IMR-90 (cell line): ENCODE data around the gene NALCN. TPM values are rescaled to one million over a fixed set of nuclear protein-coding genes. Genes with fewer than 3 reads are reported as not detected.

Source experiments
- ATAC-seq: fragments of 200-7000 bp; cut with Tn5 transposase; 2 replicates; pipeline ENCODE4 v1.9.1; 2020; ENCODE audit warnings: low read depth, mild to moderate bottlenecking, moderate library complexity
- BruUV-seq: library from RNA; stranded (reverse); fragments of 400-500 nt; replicated peaks from 2 replicates; lab custom pipeline; 2021; lab: Mats Ljungman, UMichigan
- CTCF ChIA-PET: fragments of 300-600 bp; formaldehyde crosslinking; extraction: SDS; loops from one replicate; lab custom pipeline; 2021; ENCODE audit warnings: antibody characterized with exemption; lab: Yijun Ruan, JAX
- POLR2A ChIA-PET: fragments of 300-600 bp; sonication (Branson Sonifier 250); formaldehyde crosslinking; loops from one replicate; lab custom pipeline; 2022; ENCODE audit warnings: antibody characterized with exemption; ENCODE audit not compliant: unreplicated experiment; lab: Charles Lee
- DNase-seq: peaks from one replicate; pipeline ENCODE4 v3.0.0; 2013
- H2AFZ ChIP-seq: replicated peaks from 2 replicates; pipeline ENCODE3; 2013; ENCODE audit warnings: low read length, mild to moderate bottlenecking; ENCODE audit not compliant: poor library complexity
- H2AK5ac ChIP-seq: 2 replicates; pipeline ENCODE4 v1.6.1; 2013; ENCODE audit warnings: low read depth, low read length, inconsistent platforms
- H2AK9ac ChIP-seq: replicated peaks from 2 replicates; pipeline ENCODE3; 2013; ENCODE audit warnings: mild to moderate bottlenecking, low read depth, low read length, moderate library complexity; ENCODE audit not compliant: poor library complexity
- H2BK120ac ChIP-seq: 2 replicates; pipeline ENCODE4 v1.6.1; 2013; ENCODE audit warnings: low read depth, low read length, inconsistent platforms
- H2BK15ac ChIP-seq: 3 replicates; pipeline ENCODE4 v1.6.1; 2013; ENCODE audit warnings: low read depth, low read length, inconsistent platforms
- H2BK20ac ChIP-seq: 2 replicates; pipeline ENCODE4 v1.6.1; 2013; ENCODE audit warnings: low read depth, mild to moderate bottlenecking, inconsistent platforms, low read length, moderate library complexity
- H2BK5ac ChIP-seq: 2 replicates; pipeline ENCODE4 v1.6.1; 2013; ENCODE audit warnings: mild to moderate bottlenecking, low read depth, low read length, inconsistent platforms; ENCODE audit not compliant: poor library complexity, severe bottlenecking
- H3K14ac ChIP-seq: replicated peaks from 2 replicates; pipeline ENCODE4 v1.6.1; 2013; ENCODE audit warnings: low read depth, low read length, inconsistent platforms
- H3K18ac ChIP-seq: 2 replicates; pipeline ENCODE4 v1.6.1; 2013; ENCODE audit warnings: low read depth, low read length, control low read depth
- H3K23ac ChIP-seq: 2 replicates; pipeline ENCODE4 v1.6.1; 2013; ENCODE audit warnings: low read depth, low read length, inconsistent platforms
- H3K27ac ChIP-seq: 2 replicates; pipeline ENCODE4 v1.5.1; 2013; ENCODE audit warnings: mild to moderate bottlenecking, control low read depth, low read length; ENCODE audit not compliant: insufficient read depth
- H3K27me3 ChIP-seq: 2 replicates; pipeline ENCODE4 v1.6.1; 2013; ENCODE audit warnings: low read length; ENCODE audit not compliant: control insufficient read depth, insufficient read depth
- H3K36me3 ChIP-seq: 2 replicates; pipeline ENCODE4 v1.6.1; 2013; ENCODE audit warnings: low read length, mixed read lengths; ENCODE audit not compliant: control insufficient read depth, insufficient read depth
- H3K4ac ChIP-seq: 2 replicates; pipeline ENCODE4 v1.6.1; 2013; ENCODE audit warnings: low read depth, low read length, inconsistent platforms
- H3K4me1 ChIP-seq: 2 replicates; pipeline ENCODE4 v1.6.1; 2013; ENCODE audit warnings: low read length, mixed read lengths; ENCODE audit not compliant: control insufficient read depth, insufficient read depth
- H3K4me2 ChIP-seq: 2 replicates; pipeline ENCODE4 v1.6.1; 2013; ENCODE audit warnings: low read depth, mild to moderate bottlenecking, control low read depth, low read length, moderate library complexity
- H3K4me3 ChIP-seq: 2 replicates; pipeline ENCODE4 v1.5.1; 2013; ENCODE audit warnings: low read depth, mild to moderate bottlenecking, control low read depth, low read length, moderate library complexity; ENCODE audit not compliant: insufficient read depth
- H3K56ac ChIP-seq: 2 replicates; pipeline ENCODE4 v1.6.1; 2013; ENCODE audit warnings: low read length, inconsistent platforms; ENCODE audit not compliant: insufficient read depth; ENCODE audit errors: extremely low read depth
- H3K79me1 ChIP-seq, 2 experiments: 2 replicates each; pipeline ENCODE4 v1.6.1; 2013; ENCODE audit warnings: low read length in 2 of 2, inconsistent platforms in 1 of 2, low read depth in 1 of 2
- H3K9ac ChIP-seq: 2 replicates; pipeline ENCODE4 v1.6.1; 2013; ENCODE audit warnings: low read depth, low read length, control low read depth
- H3K9me1 ChIP-seq: 2 replicates; pipeline ENCODE4 v1.6.1; 2013; ENCODE audit warnings: low read length, inconsistent platforms; ENCODE audit not compliant: insufficient read depth
- H3K9me3 ChIP-seq: 2 replicates; pipeline ENCODE4 v1.6.1; 2013; ENCODE audit warnings: low read length; ENCODE audit not compliant: control insufficient read depth, insufficient read depth
- H4K20me1 ChIP-seq: 2 replicates; pipeline ENCODE4 v1.6.1; 2013; ENCODE audit warnings: low read length, inconsistent platforms; ENCODE audit not compliant: insufficient read depth
- H4K5ac ChIP-seq: 2 replicates; pipeline ENCODE4 v1.6.1; 2013; ENCODE audit warnings: mild to moderate bottlenecking, low read depth, low read length, control low read depth
- H4K8ac ChIP-seq, 2 experiments: 2 replicates each; pipeline ENCODE4 v1.6.1; 2013; ENCODE audit warnings: low read depth in 2 of 2, low read length in 2 of 2, control low read depth in 1 of 2, inconsistent platforms in 1 of 2
- H4K91ac ChIP-seq: 2 replicates; pipeline ENCODE4 v1.6.1; 2013; ENCODE audit warnings: low read depth, low read length, inconsistent platforms; ENCODE audit not compliant: insufficient read depth
- BHLHE40 ChIP-seq: fragments of 150-350 bp; IDR thresholded peaks from 2 replicates; pipeline ENCODE4 v1.6.1; 2016; ENCODE audit warnings: mild to moderate bottlenecking, low read depth, low read length
- CEBPB ChIP-seq: IDR thresholded peaks from 2 replicates; pipeline ENCODE4 v1.6.1; 2012; ENCODE audit warnings: low read depth, low read length, improper control_type of control experiment
- CHD1 ChIP-seq: IDR thresholded peaks from 2 replicates; pipeline ENCODE4 v1.6.1; 2012; ENCODE audit warnings: low read depth, low read length, improper control_type of control experiment
- FOS ChIP-seq: fragments of 150-350 bp; IDR thresholded peaks from 2 replicates; pipeline ENCODE4 v1.6.1; 2016; ENCODE audit warnings: low read depth, low read length
- MAFK ChIP-seq: IDR thresholded peaks from 2 replicates; pipeline ENCODE4 v1.6.1; 2012; ENCODE audit warnings: low read depth, low read length, improper control_type of control experiment
- MAZ ChIP-seq: IDR thresholded peaks from 2 replicates; pipeline ENCODE4 v1.6.1; 2012; ENCODE audit warnings: low read depth, mild to moderate bottlenecking, low read length, improper control_type of control experiment, moderate library complexity, borderline replicate concordance
- MXI1 ChIP-seq: IDR thresholded peaks from 2 replicates; pipeline ENCODE4 v1.6.1; 2012; ENCODE audit warnings: low read depth, mild to moderate bottlenecking, low read length, moderate library complexity, borderline replicate concordance
- NFE2L2 ChIP-seq: fragments of 150-350 bp; IDR thresholded peaks from 2 replicates; pipeline ENCODE4 v1.6.1; 2016; ENCODE audit warnings: low read depth, mild to moderate bottlenecking, low read length
- POLR2A ChIP-seq: IDR thresholded peaks from 2 replicates; pipeline ENCODE4 v1.6.1; 2012; ENCODE audit warnings: mild to moderate bottlenecking, low read depth, low read length
- RAD21 ChIP-seq: IDR thresholded peaks from 2 replicates; pipeline ENCODE4 v1.6.1; 2012; ENCODE audit warnings: low read length, improper control_type of control experiment
- RCOR1 ChIP-seq: IDR thresholded peaks from 2 replicates; pipeline ENCODE4 v1.6.1; 2012; ENCODE audit warnings: mild to moderate bottlenecking, low read length, improper control_type of control experiment; ENCODE audit not compliant: insufficient replicate concordance
- RFX5 ChIP-seq: IDR thresholded peaks from 2 replicates; pipeline ENCODE4 v1.8.0; 2012; ENCODE audit warnings: low read depth, mild to moderate bottlenecking, low read length, moderate library complexity
- SMC3 ChIP-seq: fragments of 150-350 bp; IDR thresholded peaks from 2 replicates; pipeline ENCODE4 v1.6.1; 2016; ENCODE audit warnings: low read depth, mild to moderate bottlenecking, antibody characterized with exemption, low read length, moderate library complexity
- WGBS, 2 experiments: methylation state at CpG; one replicate each; pipeline versions ENCODE4 v1.1.5 to v1.1.7; 2013; ENCODE audit warnings: missing lambda C conversion rate in 2 of 2; ENCODE audit not compliant: insufficient read length in 1 of 2; ENCODE audit errors: extremely low coverage in 2 of 2; 5-methylcytosine and 5-hydroxymethylcytosine counted together
- dilution Hi-C: fragments of 300-500 bp; cut with HindIII; formaldehyde crosslinking; loops from one replicate; pipeline ENCODE4 v1.14.3; 2018; ENCODE audit warnings: low sequenced_read_pairs; ENCODE audit not compliant: unreplicated experiment
- in situ Hi-C: fragments of 300-500 bp; cut with MboI; formaldehyde crosslinking; loops from 3 replicates; pipeline ENCODE4 v1.14.3; 2019; ENCODE audit warnings: low sequenced_read_pairs, inconsistent platforms, mixed read lengths
- intact Hi-C: fragments of 100-400 bp; cut with micrococcal nuclease; formaldehyde crosslinking; loops from 2 replicates; pipeline ENCODE4 v1.10.0; 2022
- polyA plus RNA-seq, 3 experiments: library from polyadenylated mRNA; depleted of rRNA; stranded (reverse); fragments of >200 nt; gene quantifications; 2 replicates each; pipeline ENCODE4 v1.2.3, GENCODE V29; 2012; ENCODE audit warnings: low replicate concordance in 1 of 3
- total RNA-seq: library from RNA; depleted of rRNA; stranded (reverse); fragments of >200 nt; gene quantifications from 2 replicates; pipeline ENCODE4 v1.2.3, GENCODE V29; 2012
- TF ChIP-seq, protein P1 (sequence below): fragments of 150-350 bp; IDR thresholded peaks from 2 replicates; pipeline ENCODE4 v1.6.1; 2017; ENCODE audit warnings: mild to moderate bottlenecking, antibody characterized with exemption, low read length, low read depth
- TF ChIP-seq, protein P2 (sequence below): fragments of 150-350 bp; IDR thresholded peaks from 2 replicates; pipeline ENCODE4 v1.6.1; 2016; ENCODE audit warnings: low read depth, mild to moderate bottlenecking, low read length, moderate library complexity, borderline replicate concordance
- TF ChIP-seq, protein P3 (sequence below): conservative IDR thresholded peaks from 2 replicates; pipeline ENCODE4 v1.5.1; 2012; ENCODE audit warnings: mild to moderate bottlenecking, low read depth, low read length, improper control_type of control experiment

The NALCN gene
- total and polyA plus RNA-seq, 2 of the 4 experiments (the other 2 are of a cell fraction): 2.9 to 4.8 TPM

DNA sequence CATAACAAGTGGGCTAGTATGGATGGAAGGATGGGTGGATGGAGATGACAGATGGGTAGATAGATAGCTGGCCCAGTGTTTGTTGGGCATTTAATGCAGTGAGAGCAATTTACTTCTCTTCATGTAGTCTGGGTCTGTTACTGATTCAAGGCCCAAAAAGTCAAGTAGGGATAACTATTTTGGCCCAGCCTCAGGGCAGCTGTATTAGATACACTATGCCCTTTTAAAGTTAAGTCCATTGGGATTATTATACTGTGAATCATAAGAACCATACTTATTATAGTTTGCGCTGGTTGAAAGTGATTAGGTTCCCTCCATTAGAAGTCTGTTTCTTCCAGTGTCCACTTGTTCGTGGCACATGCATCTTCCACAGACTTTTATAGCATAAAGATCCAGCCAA lies 40.9 kb upstream of the NALCN start:
- peak overlapping the region; percentile 99; the same call in 1 of the 2 replicates for H3K27ac ChIP-seq
- CTCF ChIA-PET: no interaction called here

More for the DNA sequence above, 40.9 kb upstream of the NALCN start:
- H3K9ac ChIP-seq: no peak overlapping the region
- H3K4me1 ChIP-seq: peaks cover 23% of the 10 kb centered on the region
- peak overlapping the region; percentile 84; the same call in 1 of the 2 replicates for H4K5ac ChIP-seq
- no peak for TF ChIP-seq MXI1
- TF ChIP-seq CEBPB: no peak
- TF ChIP-seq, protein P1, sequence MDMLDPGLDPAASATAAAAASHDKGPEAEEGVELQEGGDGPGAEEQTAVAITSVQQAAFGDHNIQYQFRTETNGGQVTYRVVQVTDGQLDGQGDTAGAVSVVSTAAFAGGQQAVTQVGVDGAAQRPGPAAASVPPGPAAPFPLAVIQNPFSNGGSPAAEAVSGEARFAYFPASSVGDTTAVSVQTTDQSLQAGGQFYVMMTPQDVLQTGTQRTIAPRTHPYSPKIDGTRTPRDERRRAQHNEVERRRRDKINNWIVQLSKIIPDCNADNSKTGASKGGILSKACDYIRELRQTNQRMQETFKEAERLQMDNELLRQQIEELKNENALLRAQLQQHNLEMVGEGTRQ: no peak
- no peak for TF ChIP-seq RCOR1
- no peak for TF ChIP-seq RFX5
- TF ChIP-seq, protein P2, sequence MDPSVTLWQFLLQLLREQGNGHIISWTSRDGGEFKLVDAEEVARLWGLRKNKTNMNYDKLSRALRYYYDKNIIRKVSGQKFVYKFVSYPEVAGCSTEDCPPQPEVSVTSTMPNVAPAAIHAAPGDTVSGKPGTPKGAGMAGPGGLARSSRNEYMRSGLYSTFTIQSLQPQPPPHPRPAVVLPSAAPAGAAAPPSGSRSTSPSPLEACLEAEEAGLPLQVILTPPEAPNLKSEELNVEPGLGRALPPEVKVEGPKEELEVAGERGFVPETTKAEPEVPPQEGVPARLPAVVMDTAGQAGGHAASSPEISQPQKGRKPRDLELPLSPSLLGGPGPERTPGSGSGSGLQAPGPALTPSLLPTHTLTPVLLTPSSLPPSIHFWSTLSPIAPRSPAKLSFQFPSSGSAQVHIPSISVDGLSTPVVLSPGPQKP: no peak
- no peak for TF ChIP-seq RAD21
- TF ChIP-seq SMC3: no peak
- TF ChIP-seq MAFK: no peak
- TF ChIP-seq POLR2A: no peak
- TF ChIP-seq CHD1: no peak
- no peak for TF ChIP-seq MAZ
- TF ChIP-seq BHLHE40: no peak
- TF ChIP-seq FOS: no peak
- TF ChIP-seq NFE2L2: no peak
- TF ChIP-seq, protein P3, sequence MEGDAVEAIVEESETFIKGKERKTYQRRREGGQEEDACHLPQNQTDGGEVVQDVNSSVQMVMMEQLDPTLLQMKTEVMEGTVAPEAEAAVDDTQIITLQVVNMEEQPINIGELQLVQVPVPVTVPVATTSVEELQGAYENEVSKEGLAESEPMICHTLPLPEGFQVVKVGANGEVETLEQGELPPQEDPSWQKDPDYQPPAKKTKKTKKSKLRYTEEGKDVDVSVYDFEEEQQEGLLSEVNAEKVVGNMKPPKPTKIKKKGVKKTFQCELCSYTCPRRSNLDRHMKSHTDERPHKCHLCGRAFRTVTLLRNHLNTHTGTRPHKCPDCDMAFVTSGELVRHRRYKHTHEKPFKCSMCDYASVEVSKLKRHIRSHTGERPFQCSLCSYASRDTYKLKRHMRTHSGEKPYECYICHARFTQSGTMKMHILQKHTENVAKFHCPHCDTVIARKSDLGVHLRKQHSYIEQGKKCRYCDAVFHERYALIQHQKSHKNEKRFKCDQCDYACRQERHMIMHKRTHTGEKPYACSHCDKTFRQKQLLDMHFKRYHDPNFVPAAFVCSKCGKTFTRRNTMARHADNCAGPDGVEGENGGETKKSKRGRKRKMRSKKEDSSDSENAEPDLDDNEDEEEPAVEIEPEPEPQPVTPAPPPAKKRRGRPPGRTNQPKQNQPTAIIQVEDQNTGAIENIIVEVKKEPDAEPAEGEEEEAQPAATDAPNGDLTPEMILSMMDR: no peak
- in situ Hi-C loops (no loop called here), dilution Hi-C loops (no loop called here), intact Hi-C loops (loop anchor here (10.0 kb wide), 1 partner anchor 828 kb away; no protein-coding TSS in a partner anchor)
- no peaks in the 10 kb centered on the region for H3K27me3 ChIP-seq
- peak overlapping the region; percentile 91 for H3K18ac ChIP-seq
- peak overlapping the region; percentile 96 for H2BK5ac ChIP-seq
- H3K4ac ChIP-seq: peak overlapping the region; percentile 95
- H2BK20ac ChIP-seq: peak overlapping the region; percentile 96
- peak overlapping the region; percentile 90; the same call in 1 of the 2 replicates for H2AK5ac ChIP-seq
- no CpG with 5 or more reads among the region's 2 CpGs for WGBS, 2 experiments
- peak overlapping the region; percentile 83 for H3K14ac ChIP-seq
- POLR2A ChIA-PET: no interaction called here
- H2BK120ac ChIP-seq: peak overlapping the region; percentile 97
- peak overlapping the region; percentile 43; the same call in 1 of the 2 replicates for H4K91ac ChIP-seq
- H3K9me3 ChIP-seq: no peaks in the 10 kb centered on the region
- no peaks in the 10 kb centered on the region for H3K9me1 ChIP-seq
- DNase-seq (no peak), ATAC-seq (no peak)
- H3K4me3 ChIP-seq: no peak overlapping the region
- no peaks in the 10 kb centered on the region; a peak in 1 of 4 replicates for H3K79me1 ChIP-seq
- H4K20me1 ChIP-seq: no peaks in the 10 kb centered on the region
- BruUV-seq: no TSS peak
- H3K56ac ChIP-seq: no peak overlapping the region
- peak overlapping the region; percentile 75 for H2BK15ac ChIP-seq
- H2AFZ ChIP-seq: no peak overlapping the region
- no peak overlapping the region for H2AK9ac ChIP-seq
- H3K36me3 ChIP-seq: no peaks in the 10 kb centered on the region
- H4K8ac ChIP-seq: peak overlapping the region; percentile 69 to 86; a peak in 3 of 4 replicates
- no peak overlapping the region for H3K4me2 ChIP-seq
- H3K23ac ChIP-seq: peak overlapping the region; percentile 78; the same call in 1 of the 2 replicates
